ENCODE results near the gene MAN1A2. TPM values are rescaled to one million over a fixed set of nuclear protein-coding genes. Genes with fewer than 3 reads are reported as not detected.
A peak's percentile ranks its signal among the peaks of the same experiment; 100 is the strongest.

MAN1A2 gene
- total and polyA plus RNA-seq, 10 of the 15 experiments (the other 5 are each of a cell fraction or from before 2014, with no cell fraction given): 2.8 to 23.6 (median 16.0) TPM

DNA sequence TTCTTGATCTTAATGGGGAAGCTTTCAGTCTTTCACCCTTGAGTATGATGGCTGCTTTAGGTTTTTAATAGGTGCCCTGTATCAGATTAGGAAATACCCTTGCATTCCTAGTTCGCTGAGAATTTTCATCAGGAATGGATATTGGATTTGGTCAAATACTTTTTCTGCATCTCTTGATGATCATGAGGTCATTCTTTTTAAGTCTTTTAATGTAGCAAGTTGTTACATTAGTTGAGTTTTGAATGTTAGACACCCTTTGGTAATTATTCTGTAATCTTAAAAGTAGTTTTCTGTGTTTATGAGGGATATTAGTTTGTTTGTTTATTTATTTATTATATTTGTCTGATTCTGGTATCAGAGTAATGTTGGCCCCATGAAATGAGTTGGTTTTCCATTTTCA is 22.5 kb downstream of the MAN1A2 start (continued):
- no peak for TF ChIP-seq KAT2A (conservative IDR thresholded peaks at IDR 0.05; ENCODE audit: control insufficient read depth, low read depth, low read length)

DNA sequence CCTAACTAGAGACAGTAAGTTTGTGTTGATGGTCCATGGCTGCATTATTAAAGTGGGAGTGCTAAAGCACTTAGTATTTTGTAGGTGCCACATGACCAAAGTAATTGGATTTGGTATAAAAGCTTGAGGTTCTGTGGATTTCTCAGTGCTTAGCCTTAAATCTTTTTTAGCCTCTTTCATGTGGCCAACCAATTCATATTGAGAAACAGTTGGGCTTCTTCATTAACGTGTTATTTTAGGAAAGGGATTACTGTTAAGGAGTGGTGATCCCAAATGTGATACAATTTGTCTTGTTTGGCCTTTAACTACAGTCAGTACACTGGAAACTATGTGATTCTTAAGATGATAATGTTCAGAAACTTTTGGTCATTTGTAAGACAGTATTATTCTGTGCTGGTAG is 25.5 kb downstream of the MAN1A2 start:
- ChIA-PET SMC1A (ENCODE audit: uncharacterized antibody, unreplicated experiment) (interaction anchor here (0.9 to 1.4 kb wide), 3 partner anchors 30 to 299 kb away, joined by 3 read pairs; no protein-coding TSS in a partner anchor), POLR2A (no interaction called here), RAD21 (ENCODE audit: unreplicated experiment) (no interaction called here), CTCF (no interaction called here)
- no peak overlapping the region for H3K4me2 ChIP-seq (ENCODE audit: control insufficient read depth, insufficient read depth)
- in situ Hi-C loops (cut with MboI): no loop called here
- ATAC-seq: no peak
- H3K4me1 ChIP-seq (ENCODE audit: control insufficient read depth, insufficient read depth, low read length): no peaks in the 10 kb centered on the region
- no peak overlapping the region for H3K27ac ChIP-seq (ENCODE audit: control insufficient read depth, insufficient read depth)
- no peak overlapping the region for H2AFZ ChIP-seq (ENCODE audit: control insufficient read depth, low read depth, low read length)
- H3K9ac ChIP-seq (ENCODE audit: control insufficient read depth, insufficient read depth, low read length): no peak overlapping the region
- 0% methylated on average over 1 of the region's 1 CpG for WGBS (ENCODE audit: insufficient coverage, insufficient replicate concordance, low lambda C conversion rate, missing lambda C conversion rate)
- BruUV-seq (replicated peaks): no TSS peak
- no peaks in the 10 kb centered on the region for H3K27me3 ChIP-seq (replicated peaks in 1 of 2; ENCODE audit: control insufficient read depth in 2 of 2, insufficient read depth in 2 of 2, low read length in 1 of 2)
- FAIRE-seq: no peak
- H3K9me3 ChIP-seq (replicated peaks; ENCODE audit: control insufficient read depth, insufficient read depth, low read length): no peaks in the 10 kb centered on the region; the same call in 2 of the 3 replicates
- H3K36me3 ChIP-seq (ENCODE audit: control insufficient read depth in 2 of 2, insufficient read depth in 2 of 2, low read length in 1 of 2): no peaks in the 10 kb centered on the region
- H3K79me2 ChIP-seq (ENCODE audit: control insufficient read depth, insufficient read depth, low read length): peaks cover 8% of the 10 kb centered on the region
- no peak overlapping the region for H3K4me3 ChIP-seq
- intact Hi-C loops (cut with micrococcal nuclease; ENCODE audit: unreplicated experiment): no loop called here
- DNase-seq (ENCODE audit: low read depth, low spot score): no peak
- no peak for TF ChIP-seq RFX5 (IDR thresholded peaks at IDR 0.05; ENCODE audit: low read depth, low read length)
- no peak for TF ChIP-seq BRCA1 (IDR thresholded peaks at IDR 0.05; ENCODE audit: low read depth, low read length)
- no peak for TF ChIP-seq DPF2 (IDR thresholded peaks at IDR 0.05)
- TF ChIP-seq RUNX3 (IDR thresholded peaks at IDR 0.05; ENCODE audit: low read length): peak; percentile 7; the same call in 1 of the 2 replicates
- no peak for TF ChIP-seq MEF2B (IDR thresholded peaks at IDR 0.05; ENCODE audit: partially characterized antibody, poor library complexity, severe bottlenecking)
- H4K20me1 ChIP-seq (ENCODE audit: control insufficient read depth, insufficient read depth): no peaks in the 10 kb centered on the region

- RAD21 ChIA-PET (ENCODE audit: unreplicated experiment): no interaction called here
- no TSS peak for BruUV-seq (replicated peaks)
- POLR2A ChIA-PET: no interaction called here
- SMC1A ChIA-PET (ENCODE audit: uncharacterized antibody, unreplicated experiment): no interaction called here
- no peak for FAIRE-seq
- ATAC-seq: no peak
- in situ Hi-C loops (cut with MboI) (no loop called here), intact Hi-C loops (cut with micrococcal nuclease; ENCODE audit: unreplicated experiment) (no loop called here)
- CTCF ChIA-PET: interaction anchor here (1.0 kb wide), 1 partner anchor 56 kb away, joined by 3 read pairs; no protein-coding TSS in a partner anchor
- H3K36me3 ChIP-seq (ENCODE audit: control insufficient read depth in 2 of 2, insufficient read depth in 2 of 2, low read length in 1 of 2): no peaks in the 10 kb centered on the region
- H2AFZ ChIP-seq (ENCODE audit: control insufficient read depth, low read depth, low read length): no peak overlapping the region
- no peak for DNase-seq (ENCODE audit: low read depth, low spot score)
- no peaks in the 10 kb centered on the region for H3K4me1 ChIP-seq (ENCODE audit: control insufficient read depth, insufficient read depth, low read length)
- no peak overlapping the region for H3K9ac ChIP-seq (ENCODE audit: control insufficient read depth, insufficient read depth, low read length)
- TF ChIP-seq, protein P1, sequence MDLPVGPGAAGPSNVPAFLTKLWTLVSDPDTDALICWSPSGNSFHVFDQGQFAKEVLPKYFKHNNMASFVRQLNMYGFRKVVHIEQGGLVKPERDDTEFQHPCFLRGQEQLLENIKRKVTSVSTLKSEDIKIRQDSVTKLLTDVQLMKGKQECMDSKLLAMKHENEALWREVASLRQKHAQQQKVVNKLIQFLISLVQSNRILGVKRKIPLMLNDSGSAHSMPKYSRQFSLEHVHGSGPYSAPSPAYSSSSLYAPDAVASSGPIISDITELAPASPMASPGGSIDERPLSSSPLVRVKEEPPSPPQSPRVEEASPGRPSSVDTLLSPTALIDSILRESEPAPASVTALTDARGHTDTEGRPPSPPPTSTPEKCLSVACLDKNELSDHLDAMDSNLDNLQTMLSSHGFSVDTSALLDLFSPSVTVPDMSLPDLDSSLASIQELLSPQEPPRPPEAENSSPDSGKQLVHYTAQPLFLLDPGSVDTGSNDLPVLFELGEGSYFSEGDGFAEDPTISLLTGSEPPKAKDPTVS (IDR thresholded peaks at IDR 0.05; ENCODE audit: low read depth, low read length): no peak
- no peak for TF ChIP-seq ZNF384 (IDR thresholded peaks at IDR 0.05; ENCODE audit: borderline replicate concordance, low read depth, low read length)
- no peak for TF ChIP-seq RELB (IDR thresholded peaks at IDR 0.05; ENCODE audit: low read depth)
- TF ChIP-seq NFYA (IDR thresholded peaks at IDR 0.05; ENCODE audit: borderline replicate concordance, low read depth, low read length): no peak
- TF ChIP-seq RB1 (IDR thresholded peaks at IDR 0.05; ENCODE audit: borderline replicate concordance): no peak
- no peak for TF ChIP-seq SUZ12 (IDR thresholded peaks at IDR 0.05; ENCODE audit: unreplicated experiment)
- no peaks in the 10 kb centered on the region for H4K20me1 ChIP-seq (ENCODE audit: control insufficient read depth, insufficient read depth)
- no peak overlapping the region for H3K27ac ChIP-seq (ENCODE audit: control insufficient read depth, insufficient read depth)
- no peaks in the 10 kb centered on the region for H3K9me3 ChIP-seq (replicated peaks; ENCODE audit: control insufficient read depth, insufficient read depth, low read length)
- no peak overlapping the region for H3K4me2 ChIP-seq (ENCODE audit: control insufficient read depth, insufficient read depth)
- H3K4me3 ChIP-seq: no peak overlapping the region
- peaks cover 8% of the 10 kb centered on the region for H3K79me2 ChIP-seq (ENCODE audit: control insufficient read depth, insufficient read depth, low read length)
- no peaks in the 10 kb centered on the region for H3K27me3 ChIP-seq (replicated peaks in 1 of 2; ENCODE audit: control insufficient read depth in 2 of 2, insufficient read depth in 2 of 2, low read length in 1 of 2)
These were observed 28.8 kb downstream of the MAN1A2 start for GRCh38 chr1:117396074-117396473.
